ENCODE data around the gene UNC13A. TPM values are rescaled to one million over a fixed set of nuclear protein-coding genes. Genes with fewer than 3 reads are reported as not detected.

UNC13A gene
- total RNA-seq, 2 donors from 2014 or later = 1.3 to 2.6 TPM

DNA sequence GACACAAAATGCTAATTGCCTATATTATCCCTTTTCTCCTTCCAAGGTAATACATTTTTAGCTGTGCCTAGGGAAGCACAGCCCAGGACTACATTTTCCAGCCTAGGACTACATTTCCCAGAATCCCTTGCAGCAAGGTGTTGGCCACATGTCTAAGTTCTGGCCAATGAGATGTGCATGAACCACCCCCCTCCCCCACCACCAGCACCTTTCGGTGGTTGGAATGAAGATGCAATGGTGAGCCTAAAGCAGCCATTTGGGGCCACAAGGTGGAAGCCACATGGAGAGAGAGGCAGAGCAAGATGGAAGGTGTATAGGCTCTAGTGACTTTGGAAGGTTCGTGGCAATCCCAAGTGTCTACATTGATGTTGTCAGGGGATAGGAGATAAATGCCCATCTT, 16.2 kb downstream of the UNC13A start:
- intact Hi-C loops (cut with DNase I) = no loop called here
- WGBS, 2 donors = 67 to 93% methylated on average over 2 of the region's 2 CpGs
- no peak for TF ChIP-seq CTCF (IDR thresholded peaks at IDR 0.05)
- no peak for TF ChIP-seq POLR2A (IDR thresholded peaks at IDR 0.05)

DNA sequence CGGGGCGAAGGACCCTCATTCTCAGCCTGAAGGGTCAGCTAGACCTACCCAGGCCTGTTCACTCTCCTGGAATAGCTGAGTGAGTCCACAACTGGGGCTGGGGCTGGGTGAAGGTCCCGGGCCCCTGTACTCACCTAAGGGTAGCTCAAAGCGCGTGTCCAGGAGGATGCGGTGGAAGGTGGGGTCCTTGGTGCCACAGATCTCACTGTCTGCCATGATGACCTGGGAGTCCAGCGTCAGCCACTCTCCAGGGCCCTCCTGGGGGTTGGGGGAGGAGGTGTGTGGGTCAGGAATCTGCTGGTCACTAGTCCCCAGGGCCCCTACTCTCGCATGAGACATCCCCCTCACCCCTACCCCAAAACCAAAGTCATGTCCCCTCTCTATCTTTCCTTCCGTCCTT, 18.7 kb downstream of the UNC13A start:
- Histone ChIP-seq H3K27me3 (no peaks in the 10 kb centered on the region), H3K36me3 (replicated peaks in 1 of 2; ENCODE audit: insufficient read depth in 1 of 2, low read depth in 2 of 2) (no peaks in the 10 kb centered on the region), H3K4me3 (no peak overlapping the region), H3K27ac (no peak overlapping the region), H3K9me3 (peaks cover 0 to 13% (median 0%) of the 10 kb centered on the region in 3 donors), H3K4me1 (no peaks in the 10 kb centered on the region)
- no peak for TF ChIP-seq POLR2A (IDR thresholded peaks at IDR 0.05)
- TF ChIP-seq CTCF (IDR thresholded peaks at IDR 0.05) = no peak
- ATAC-seq = no peak
- 71 to 72% methylated on average over 7 to 9 of the region's 9 CpGs for WGBS, 2 donors
- intact Hi-C loops (cut with DNase I) = no loop called here
- DNase-seq = no peak

More for the DNA sequence above, 16.2 kb downstream of the UNC13A start:
- Histone ChIP-seq H3K36me3 (replicated peaks in 1 of 2; ENCODE audit: insufficient read depth in 1 of 2, low read depth in 2 of 2) (no peaks in the 10 kb centered on the region), H3K9me3 (no peaks in the 10 kb centered on the region), H3K27me3 (no peaks in the 10 kb centered on the region), H3K4me1 (no peaks in the 10 kb centered on the region), H3K4me3 (no peak overlapping the region), H3K27ac (no peak overlapping the region)
- peak in 1 of 4 donors; percentile 6 for DNase-seq
- ATAC-seq = no peak

- Histone ChIP-seq H3K9me3 (peaks cover 0 to 13% (median 0%) of the 10 kb centered on the region in 3 donors), H3K27ac (no peak overlapping the region), H3K4me3 (no peak overlapping the region), H3K27me3 (no peaks in the 10 kb centered on the region), H3K4me1 (no peaks in the 10 kb centered on the region), H3K36me3 (replicated peaks in 1 of 2; ENCODE audit: insufficient read depth in 1 of 2, low read depth in 2 of 2) (no peaks in the 10 kb centered on the region)
- ATAC-seq = no peak
- intact Hi-C loops (cut with DNase I) = no loop called here
- 60 to 86% methylated on average over 2 of the region's 2 CpGs for WGBS, 2 donors
- TF ChIP-seq CTCF (IDR thresholded peaks at IDR 0.05) = no peak
- TF ChIP-seq POLR2A (IDR thresholded peaks at IDR 0.05) = no peak
- no peak for DNase-seq
Measured at GRCh38 chr19:17665058-17665457, 23.1 kb downstream of the UNC13A start.

- WGBS, 2 donors = 36 to 44% methylated on average over 7 of the region's 7 CpGs
- no peak for ATAC-seq
- Histone ChIP-seq H3K4me3 (no peak overlapping the region), H3K27me3 (no peaks in the 10 kb centered on the region), H3K27ac (no peak overlapping the region), H3K36me3 (replicated peaks in 1 of 2; ENCODE audit: insufficient read depth in 1 of 2, low read depth in 2 of 2) (no peaks in the 10 kb centered on the region), H3K4me1 (no peaks in the 10 kb centered on the region), H3K9me3 (peaks cover 0 to 6% (median 0%) of the 10 kb centered on the region in 3 donors)
- TF ChIP-seq CTCF (IDR thresholded peaks at IDR 0.05) (no peak), POLR2A (IDR thresholded peaks at IDR 0.05) (no peak)
- DNase-seq = peak in 1 of 4 donors; percentile 4
- intact Hi-C loops (cut with DNase I) = no loop called here
Measured at GRCh38 chr19:17659996-17660395, 28.2 kb downstream of the UNC13A start.

DNA sequence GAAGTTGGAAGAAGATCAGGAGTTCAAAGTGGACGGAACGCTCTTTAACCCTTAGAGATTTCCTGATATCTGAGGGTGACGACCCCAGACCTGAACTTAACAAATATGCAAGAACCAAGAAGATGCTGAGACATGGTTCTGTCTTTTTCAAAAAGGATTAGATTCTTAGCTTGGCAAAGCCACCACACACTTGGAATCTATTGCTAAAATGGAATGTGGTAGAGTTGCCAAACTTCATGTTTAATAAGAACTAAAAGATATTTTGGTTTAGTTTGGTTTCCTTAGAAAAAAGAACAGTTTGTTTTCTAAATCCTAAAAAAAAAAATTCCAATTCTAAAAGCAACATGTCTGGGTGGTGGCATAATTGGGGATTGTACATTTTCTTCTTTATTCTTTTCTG, 29.5 kb downstream of the UNC13A start:
- Histone ChIP-seq H3K4me1 (no peaks in the 10 kb centered on the region), H3K4me3 (no peak overlapping the region), H3K27ac (no peak overlapping the region), H3K36me3 (replicated peaks in 1 of 2; ENCODE audit: insufficient read depth in 1 of 2, low read depth in 2 of 2) (no peaks in the 10 kb centered on the region), H3K27me3 (no peaks in the 10 kb centered on the region), H3K9me3 (no peaks in the 10 kb centered on the region)
- DNase-seq (no peak), ATAC-seq (no peak)
- intact Hi-C loops (cut with DNase I) = no loop called here
- 41 to 51% methylated on average over 3 of the region's 3 CpGs for WGBS, 2 donors
- TF ChIP-seq CTCF (IDR thresholded peaks at IDR 0.05) (no peak), POLR2A (IDR thresholded peaks at IDR 0.05) (no peak)
